Upper lobe of right lung (tissue), 1 donor: Measurements from ENCODE around the gene SURF4. TPM values are rescaled to one million over a fixed set of nuclear protein-coding genes. Genes with fewer than 3 reads are reported as not detected.

Source experiments
- ATAC-seq: fragments of 200-7000 bp; cut with Tn5 transposase; one replicate; pipeline ENCODE4 v1.9.1; 2020; ENCODE audit warnings: mild to moderate bottlenecking, moderate library complexity
- DNase-seq: peaks from one replicate; pipeline ENCODE4 v3.0.0-alpha.2; 2020
- H3K27ac ChIP-seq: fragments of 200-600 bp; one replicate; pipeline ENCODE4 v1.8.0; 2022
- H3K27me3 ChIP-seq: fragments of 200-600 bp; one replicate; pipeline ENCODE4 v1.8.0; 2022; ENCODE audit warnings: mild to moderate bottlenecking
- H3K36me3 ChIP-seq: fragments of 200-600 bp; one replicate; pipeline ENCODE4 v1.8.0; 2022
- H3K4me1 ChIP-seq: fragments of 200-600 bp; one replicate; pipeline ENCODE4 v1.8.0; 2022
- H3K4me3 ChIP-seq: fragments of 200-600 bp; one replicate; pipeline ENCODE4 v1.8.0; 2022; ENCODE audit warnings: mild to moderate bottlenecking
- H3K9me3 ChIP-seq: fragments of 200-600 bp; one replicate; pipeline ENCODE4 v1.8.0; 2022
- CTCF ChIP-seq: fragments of 200-600 bp; IDR thresholded peaks from one replicate; pipeline ENCODE4 v1.8.0; 2022; ENCODE audit warnings: antibody characterized with exemption
- intact Hi-C: fragments of 100-400 bp; cut with DNase I; formaldehyde crosslinking; loops from one replicate; pipeline ENCODE4 v1.11.0; 2022
- total RNA-seq: library from RNA; stranded (reverse); fragmentation: NEBNext Ultra II Directional; extraction: Animal tissue kit (Norgen Biotek cat#: 25700); gene quantifications from one replicate; pipeline ENCODE4 v1.2.1, GENCODE V29; 2021
- donor health status: DM: no; HTN: yes; CAD: no; lungs with severe emphysema.

The SURF4 gene
- total RNA-seq, 1 donor from 2014 or later, result 142 TPM

GRCh38 chr9:133356391-133357091 is 19.3 kb downstream of the SURF4 start, which contains the start of the genes SURF1 and SURF2:
Gene SURF1 (minus strand): TSS chr9:133356487. CDS start chr9:133356453, 34 bp downstream.
Gene SURF2 (plus strand): TSS chr9:133356550. CDS start chr9:133356593, 43 bp downstream.
- H3K9me3 ChIP-seq, result no peaks in the 10 kb centered on the region
- ATAC-seq (peak; percentile 95), DNase-seq (peak; percentile 96)
- no peaks in the 10 kb centered on the region for H3K27me3 ChIP-seq
- H3K4me3 ChIP-seq, result peak within 1 kb of the TSS; percentile 85
- no peak for TF ChIP-seq CTCF
- H3K4me1 ChIP-seq, result peaks cover 18% of the 10 kb centered on the region
- H3K36me3 ChIP-seq, result peaks cover 50% of the 10 kb centered on the region
- H3K27ac ChIP-seq, result peak within 1 kb of the TSS; percentile 82
- intact Hi-C loops, result no loop called here

- Histone ChIP-seq H3K36me3 (peaks cover 50% of the 10 kb centered on the region), H3K27ac (peak overlapping the region; percentile 82), H3K9me3 (no peaks in the 10 kb centered on the region), H3K4me3 (peak overlapping the region; percentile 85), H3K27me3 (no peaks in the 10 kb centered on the region), H3K4me1 (peaks cover 18% of the 10 kb centered on the region)
- ATAC-seq (peak; percentile 28), DNase-seq (no peak)
- no peak for TF ChIP-seq CTCF
- intact Hi-C loops, result no loop called here
These were observed 19.9 kb downstream of the SURF4 start for GRCh38 chr9:133355881-133356357.

GRCh38 chr9:133354766-133355165 is 21.1 kb downstream of the SURF4 start:
- peaks cover 22% of the 10 kb centered on the region for H3K4me1 ChIP-seq
- no peaks in the 10 kb centered on the region for H3K27me3 ChIP-seq
- intact Hi-C loops, result no loop called here
- DNase-seq (no peak), ATAC-seq (no peak)
- peaks cover 50% of the 10 kb centered on the region for H3K36me3 ChIP-seq
- TF ChIP-seq CTCF, result no peak
- no peak overlapping the region for H3K27ac ChIP-seq
- H3K4me3 ChIP-seq, result no peak overlapping the region
- H3K9me3 ChIP-seq, result no peaks in the 10 kb centered on the region

GRCh38 chr9:133353548-133353947 is 22.3 kb downstream of the SURF4 start:
- H3K4me1 ChIP-seq, result peaks cover 32% of the 10 kb centered on the region
- no peak overlapping the region for H3K4me3 ChIP-seq
- no peak for ATAC-seq
- H3K36me3 ChIP-seq, result peaks cover 54% of the 10 kb centered on the region
- no peak overlapping the region for H3K27ac ChIP-seq
- DNase-seq, result no peak
- intact Hi-C loops, result no loop called here
- no peak for TF ChIP-seq CTCF
- H3K9me3 ChIP-seq, result no peaks in the 10 kb centered on the region
- H3K27me3 ChIP-seq, result no peaks in the 10 kb centered on the region

GRCh38 chr9:133352635-133353340 is 23.1 kb downstream of the SURF4 start:
- Histone ChIP-seq H3K36me3 (peaks cover 54% of the 10 kb centered on the region), H3K27ac (no peak overlapping the region), H3K4me3 (no peak overlapping the region), H3K9me3 (no peaks in the 10 kb centered on the region), H3K4me1 (peaks cover 32% of the 10 kb centered on the region), H3K27me3 (no peaks in the 10 kb centered on the region)
- intact Hi-C loops, result no loop called here
- DNase-seq (no peak), ATAC-seq (no peak)
- TF ChIP-seq CTCF, result no peak
